HG02852 (cell line): ENCODE results near the gene SPIN2A.
"Not testable (repeated sequence)": the region's sequence is repeated elsewhere in the genome, so short reads cannot be mapped to it uniquely, and the experiment has no call there.

ENCODE experiments used
- ATAC-seq: cut with Tn5 transposase; IDR thresholded peaks from one replicate; pipeline ENCODE4 v1.9.1; 2021; ENCODE audit warnings: mild to moderate bottlenecking, moderate library complexity; ENCODE audit not compliant: unreplicated experiment

Gene SPIN2A

DNA sequence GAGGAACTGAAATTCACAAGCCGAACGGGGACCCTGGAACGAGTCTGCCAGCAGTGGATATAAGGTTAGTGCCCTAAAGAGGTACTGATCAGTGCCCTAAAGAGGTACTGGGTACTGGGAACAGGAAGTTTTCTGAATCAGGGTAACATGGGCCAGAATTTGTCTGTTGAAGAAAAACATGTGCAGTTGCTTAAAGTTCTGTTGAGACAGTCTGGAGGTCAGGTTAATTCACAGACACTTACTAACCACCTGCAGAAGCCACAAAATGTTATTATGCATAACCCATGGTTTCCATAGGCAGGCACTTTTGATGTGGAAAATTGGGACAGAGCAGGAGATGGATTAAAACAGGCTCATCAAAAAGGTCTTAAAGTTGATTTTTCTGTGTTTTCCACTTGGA lies 33.7 kb downstream of the SPIN2A start:
- ATAC-seq, result no peak

GRCh38 chrX:57102918-57103317 lies 34.3 kb downstream of the SPIN2A start:
- not testable (repeated sequence) for ATAC-seq
